IPS DF 19.7 (cell line): ENCODE data around the gene AKR1C4.

ENCODE experiments used
- DNase-seq: peaks from one replicate; pipeline ENCODE4 v3.0.0-alpha.2; 2013; ENCODE audit warnings: low read depth, low spot score

AKR1C4 gene

GRCh38 chr10:5266351-5266750, 69.7 kb downstream of the AKR1C4 start:
- no peak for DNase-seq

- DNase-seq, result no peak
Measured at GRCh38 chr10:5266804-5267203, 70.2 kb downstream of the AKR1C4 start.

GRCh38 chr10:5268234-5268633, 71.6 kb downstream of the AKR1C4 start:
- DNase-seq, result no peak
